Osteocyte (in vitro differentiated cells): ENCODE data around the gene MYO1D. TPM values are rescaled to one million over a fixed set of nuclear protein-coding genes. Genes with fewer than 3 reads are reported as not detected.

Source experiments
- DNase-seq: peaks from one replicate; pipeline ENCODE4 v3.0.0; 2021; ENCODE audit warnings: mixed read lengths; ENCODE audit not compliant: unreplicated experiment; ENCODE audit errors: extremely low spot score
- H3K27ac Mint-ChIP-seq: one replicate; pipeline ENCODE4 v1.8.0; 2021; ENCODE audit warnings: mild to moderate bottlenecking, mixed read lengths; ENCODE audit not compliant: unreplicated experiment
- H3K27me3 Mint-ChIP-seq: one replicate; pipeline ENCODE4 v1.8.0; 2021; ENCODE audit warnings: mixed read lengths; ENCODE audit not compliant: unreplicated experiment
- H3K36me3 Mint-ChIP-seq: one replicate; pipeline ENCODE4 v1.8.0; 2021; ENCODE audit warnings: mixed read lengths; ENCODE audit not compliant: unreplicated experiment
- H3K4me1 Mint-ChIP-seq: one replicate; pipeline ENCODE4 v1.8.0; 2021; ENCODE audit warnings: mixed read lengths; ENCODE audit not compliant: unreplicated experiment
- H3K4me3 Mint-ChIP-seq: one replicate; pipeline ENCODE4 v1.8.0; 2021; ENCODE audit warnings: mild to moderate bottlenecking, moderate library complexity, mixed read lengths; ENCODE audit not compliant: unreplicated experiment
- H3K9me3 Mint-ChIP-seq: one replicate; pipeline ENCODE4 v1.8.0; 2021; ENCODE audit warnings: mixed read lengths; ENCODE audit not compliant: unreplicated experiment
- CTCF ChIP-seq: fragments of 200-600 bp; sonication (generic); IDR thresholded peaks from 2 replicates; pipeline ENCODE4 v1.5.0; 2021; ENCODE audit warnings: antibody characterized with exemption, mild to moderate bottlenecking, moderate library complexity
- total RNA-seq: library from RNA; stranded (reverse); gene quantifications from 2 replicates; pipeline ENCODE4 v1.2.1, GENCODE V29; 2021

MYO1D gene
- total RNA-seq, 1 donor from 2014 or later = 19.1 TPM

- no peak for TF ChIP-seq CTCF
- DNase-seq = no peak
- H3K27ac Mint-ChIP-seq = no peak overlapping the region
- H3K27me3 Mint-ChIP-seq = no peaks in the 10 kb centered on the region
- H3K9me3 Mint-ChIP-seq = no peaks in the 10 kb centered on the region
- H3K4me1 Mint-ChIP-seq = no peaks in the 10 kb centered on the region
- H3K36me3 Mint-ChIP-seq = no peaks in the 10 kb centered on the region
- H3K4me3 Mint-ChIP-seq = no peak overlapping the region
These were observed 120.2 kb downstream of the MYO1D start for GRCh38 chr17:32756696-32757095.

- DNase-seq = no peak
- Mint-ChIP-seq H3K9me3 (no peaks in the 10 kb centered on the region), H3K27me3 (no peaks in the 10 kb centered on the region), H3K36me3 (no peaks in the 10 kb centered on the region), H3K4me1 (no peaks in the 10 kb centered on the region), H3K4me3 (no peak overlapping the region), H3K27ac (no peak overlapping the region)
- peak; percentile 68 for TF ChIP-seq CTCF
These were observed 121.7 kb downstream of the MYO1D start for GRCh38 chr17:32755045-32755805.

- no peak overlapping the region for H3K27ac Mint-ChIP-seq
- no peak for DNase-seq
- H3K9me3 Mint-ChIP-seq = no peaks in the 10 kb centered on the region
- no peaks in the 10 kb centered on the region for H3K36me3 Mint-ChIP-seq
- H3K4me3 Mint-ChIP-seq = no peak overlapping the region
- no peaks in the 10 kb centered on the region for H3K27me3 Mint-ChIP-seq
- H3K4me1 Mint-ChIP-seq = no peaks in the 10 kb centered on the region
- no peak for TF ChIP-seq CTCF
These were observed 124.0 kb downstream of the MYO1D start for GRCh38 chr17:32752934-32753333.

- no peaks in the 10 kb centered on the region for H3K27me3 Mint-ChIP-seq
- H3K9me3 Mint-ChIP-seq = no peaks in the 10 kb centered on the region
- no peak overlapping the region for H3K27ac Mint-ChIP-seq
- H3K4me3 Mint-ChIP-seq = no peak overlapping the region
- DNase-seq = no peak
- H3K36me3 Mint-ChIP-seq = no peaks in the 10 kb centered on the region
- H3K4me1 Mint-ChIP-seq = no peaks in the 10 kb centered on the region
- no peak for TF ChIP-seq CTCF
These were observed 129.1 kb downstream of the MYO1D start for GRCh38 chr17:32747856-32748255.

GRCh38 chr17:32746698-32747097, 130.2 kb downstream of the MYO1D start:
- H3K27me3 Mint-ChIP-seq = no peaks in the 10 kb centered on the region
- no peaks in the 10 kb centered on the region for H3K4me1 Mint-ChIP-seq
- no peaks in the 10 kb centered on the region for H3K36me3 Mint-ChIP-seq
- no peak overlapping the region for H3K27ac Mint-ChIP-seq
- no peak for DNase-seq
- H3K4me3 Mint-ChIP-seq = no peak overlapping the region
- TF ChIP-seq CTCF = no peak
- H3K9me3 Mint-ChIP-seq = no peaks in the 10 kb centered on the region
